Left lung (tissue), 10 donors: ENCODE results near the gene FAM13A. TPM values are rescaled to one million over a fixed set of nuclear protein-coding genes. Genes with fewer than 3 reads are reported as not detected.

Source experiments
- ATAC-seq: fragments of 200-7000 bp; cut with Tn5 transposase; one replicate; pipeline ENCODE4 v1.9.1; 2020; ENCODE audit warnings: moderate library complexity
- DNase-seq, 4 donors: peaks; one replicate each; pipeline ENCODE4 v3.0.0-alpha.2; 2013 to 2020
- H3K27ac ChIP-seq, 2 donors: fragments of 200-600 bp; sonication (generic) in 1 of 2; one replicate each; pipeline versions ENCODE4 v1.5.0 to v1.8.0; 2020 to 2021
- H3K27me3 ChIP-seq, 2 donors: fragments of 200-600 bp; sonication (generic) in 1 of 2; one replicate each; pipeline versions ENCODE4 v1.5.0 to v1.8.0; 2020 to 2021
- H3K36me3 ChIP-seq, 2 donors: fragments of 200-600 bp; sonication (generic) in 1 of 2; one replicate each; pipeline versions ENCODE4 v1.5.0 to v1.8.0; 2020 to 2021
- H3K4me1 ChIP-seq, 2 donors: fragments of 200-600 bp; one replicate each; pipeline ENCODE4 v1.8.0; 2021
- H3K4me3 ChIP-seq, 2 donors: fragments of 200-600 bp; sonication (generic) in 1 of 2; one replicate each; pipeline versions ENCODE4 v1.5.0 to v1.8.0; 2020 to 2021; ENCODE audit warnings: mild to moderate bottlenecking in 1 of 2
- H3K9me3 ChIP-seq, 2 donors: fragments of 200-600 bp; sonication (generic) in 1 of 2; one replicate each; pipeline versions ENCODE4 v1.5.0 to v1.8.0; 2020 to 2021
- intact Hi-C, 2 donors: fragments of 100-400 bp; cut with DNase I; formaldehyde crosslinking; loops; one replicate each; pipeline versions ENCODE4 v1.11.2 to v1.14.2; 2022
- polyA plus RNA-seq, 6 donors: library from polyadenylated mRNA; unstranded; fragments of 120-200 nt; gene quantifications; one replicate each; pipeline ENCODE4 v1.2.1, GENCODE V29; 2013; ENCODE audit not compliant: insufficient read length in 6 of 6
- total RNA-seq, 2 donors: library from RNA; stranded (reverse); fragmentation: NEBNext Ultra II Directional; extraction: Animal tissue kit (Norgen Biotek cat#: 25700); gene quantifications; one replicate each; pipeline ENCODE4 v1.2.1, GENCODE V29; 2021
- TF ChIP-seq, protein P1 (sequence below), 2 donors: fragments of 200-600 bp; sonication (generic) in 1 of 2; IDR thresholded peaks; one replicate each; pipeline versions ENCODE4 v1.5.0 to v1.8.0; 2021; ENCODE audit warnings: antibody characterized with exemption in 2 of 2
- donor health status: DM: no; HTN: yes; CAD: no.
- donor health status: DM: no; HTN: no; CAD: no.

FAM13A gene
- total and polyA plus RNA-seq, 8 donors, result 22.2 to 69.5 (median 52.2) TPM

DNA sequence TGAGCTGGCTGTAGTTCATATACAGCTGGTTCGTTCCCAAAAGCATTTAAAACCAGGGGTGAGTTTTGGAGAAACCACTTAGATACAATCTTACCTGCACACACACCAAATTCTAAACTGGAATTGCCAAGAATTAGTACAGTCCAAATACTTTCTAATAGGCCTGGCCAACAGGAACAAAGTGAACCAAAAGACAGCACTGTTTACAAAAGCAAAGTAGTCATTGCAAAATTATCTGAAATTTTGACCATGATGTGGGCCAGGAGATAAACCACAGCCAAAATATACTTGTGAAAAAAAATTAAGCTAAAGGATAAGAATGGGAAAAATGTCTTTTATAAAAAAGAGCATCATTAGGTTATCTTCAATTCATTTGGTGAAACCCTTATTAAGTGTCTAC is 321.4 kb downstream of the FAM13A start:
- Histone ChIP-seq H3K27me3 (no peaks in the 10 kb centered on the region), H3K4me1 (peaks cover 7 to 15% of the 10 kb centered on the region in 2 donors), H3K27ac (no peak overlapping the region), H3K4me3 (no peak overlapping the region), H3K9me3 (no peaks in the 10 kb centered on the region), H3K36me3 (peaks cover 0 to 28% of the 10 kb centered on the region in 2 donors)
- intact Hi-C loops, result no loop called here
- ATAC-seq (no peak), DNase-seq (no peak)
- TF ChIP-seq, protein P1, sequence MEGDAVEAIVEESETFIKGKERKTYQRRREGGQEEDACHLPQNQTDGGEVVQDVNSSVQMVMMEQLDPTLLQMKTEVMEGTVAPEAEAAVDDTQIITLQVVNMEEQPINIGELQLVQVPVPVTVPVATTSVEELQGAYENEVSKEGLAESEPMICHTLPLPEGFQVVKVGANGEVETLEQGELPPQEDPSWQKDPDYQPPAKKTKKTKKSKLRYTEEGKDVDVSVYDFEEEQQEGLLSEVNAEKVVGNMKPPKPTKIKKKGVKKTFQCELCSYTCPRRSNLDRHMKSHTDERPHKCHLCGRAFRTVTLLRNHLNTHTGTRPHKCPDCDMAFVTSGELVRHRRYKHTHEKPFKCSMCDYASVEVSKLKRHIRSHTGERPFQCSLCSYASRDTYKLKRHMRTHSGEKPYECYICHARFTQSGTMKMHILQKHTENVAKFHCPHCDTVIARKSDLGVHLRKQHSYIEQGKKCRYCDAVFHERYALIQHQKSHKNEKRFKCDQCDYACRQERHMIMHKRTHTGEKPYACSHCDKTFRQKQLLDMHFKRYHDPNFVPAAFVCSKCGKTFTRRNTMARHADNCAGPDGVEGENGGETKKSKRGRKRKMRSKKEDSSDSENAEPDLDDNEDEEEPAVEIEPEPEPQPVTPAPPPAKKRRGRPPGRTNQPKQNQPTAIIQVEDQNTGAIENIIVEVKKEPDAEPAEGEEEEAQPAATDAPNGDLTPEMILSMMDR (IDR thresholded peaks at IDR 0.05), result no peak

DNA sequence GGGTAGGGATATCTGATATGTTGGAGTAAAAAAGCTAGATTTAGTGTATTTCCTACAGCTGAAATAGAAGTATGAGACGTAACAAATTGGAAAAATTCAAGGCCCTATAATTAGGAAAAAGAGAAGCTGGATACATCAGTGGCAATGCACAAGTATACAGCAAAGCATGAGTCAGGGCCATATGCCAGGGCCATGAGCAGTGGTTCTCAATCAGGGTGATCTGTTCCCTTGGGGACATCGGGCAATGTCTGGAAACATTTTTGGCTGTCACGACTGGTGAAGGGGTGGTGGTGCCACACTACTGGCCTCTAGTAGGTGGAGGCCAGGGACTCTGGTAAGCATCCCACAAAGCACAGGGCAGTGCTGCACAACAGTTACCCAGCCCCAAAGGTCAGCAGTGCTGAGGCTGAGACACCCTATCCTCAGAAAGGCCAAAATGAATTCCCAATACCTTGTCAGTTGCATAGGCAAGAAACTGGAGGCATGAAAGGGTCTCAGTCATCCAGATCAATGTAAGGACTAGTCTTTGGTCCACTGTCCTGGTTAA is 322.5 kb downstream of the FAM13A start:
- DNase-seq (no peak), ATAC-seq (no peak)
- H3K36me3 ChIP-seq, result peaks cover 0 to 39% of the 10 kb centered on the region in 2 donors
- no peak overlapping the region for H3K27ac ChIP-seq
- no peak overlapping the region for H3K4me3 ChIP-seq
- H3K9me3 ChIP-seq, result no peaks in the 10 kb centered on the region
- TF ChIP-seq, protein P1 (IDR thresholded peaks at IDR 0.05), result no peak
- intact Hi-C loops, result no loop called here
- H3K27me3 ChIP-seq, result no peaks in the 10 kb centered on the region
- peaks cover 7 to 15% of the 10 kb centered on the region in 2 donors for H3K4me1 ChIP-seq

DNA sequence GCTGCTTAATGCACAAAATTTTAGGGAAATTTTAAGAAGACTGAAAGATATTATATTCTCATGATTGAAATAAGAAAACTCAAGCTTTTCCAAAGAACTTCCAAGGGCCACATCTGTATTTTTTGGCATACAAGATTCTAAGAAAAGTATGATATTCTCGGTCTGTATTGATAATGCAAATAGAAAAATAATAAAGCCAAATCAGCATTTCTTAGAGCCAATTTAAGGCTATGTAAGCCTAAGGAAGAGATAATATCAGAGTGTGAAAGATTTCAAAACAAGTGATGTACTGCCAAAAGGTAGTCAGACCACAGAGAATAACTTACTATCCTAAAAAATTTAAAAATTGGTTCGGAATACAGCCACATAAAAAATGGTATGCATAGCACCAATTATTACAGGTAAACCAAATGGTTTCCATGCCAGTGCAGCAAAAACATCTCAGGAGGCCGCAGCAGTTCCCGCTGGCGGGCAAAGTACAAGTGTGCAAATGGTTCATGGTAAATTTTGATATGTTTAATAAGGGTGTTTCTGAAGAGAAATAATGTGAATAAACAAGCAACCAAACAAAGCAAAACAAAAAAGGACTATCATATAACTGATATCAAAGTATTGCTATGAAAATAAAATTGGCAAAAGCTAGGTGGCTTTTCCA is 324.1 kb downstream of the FAM13A start:
- Histone ChIP-seq H3K27ac (no peak overlapping the region), H3K4me3 (no peak overlapping the region), H3K9me3 (no peaks in the 10 kb centered on the region), H3K36me3 (peaks cover 0 to 41% of the 10 kb centered on the region in 2 donors), H3K4me1 (peaks cover 5 to 10% of the 10 kb centered on the region in 2 donors), H3K27me3 (no peaks in the 10 kb centered on the region)
- intact Hi-C loops, result no loop called here
- DNase-seq (no peak), ATAC-seq (no peak)
- TF ChIP-seq, protein P1 (IDR thresholded peaks at IDR 0.05), result no peak

DNA sequence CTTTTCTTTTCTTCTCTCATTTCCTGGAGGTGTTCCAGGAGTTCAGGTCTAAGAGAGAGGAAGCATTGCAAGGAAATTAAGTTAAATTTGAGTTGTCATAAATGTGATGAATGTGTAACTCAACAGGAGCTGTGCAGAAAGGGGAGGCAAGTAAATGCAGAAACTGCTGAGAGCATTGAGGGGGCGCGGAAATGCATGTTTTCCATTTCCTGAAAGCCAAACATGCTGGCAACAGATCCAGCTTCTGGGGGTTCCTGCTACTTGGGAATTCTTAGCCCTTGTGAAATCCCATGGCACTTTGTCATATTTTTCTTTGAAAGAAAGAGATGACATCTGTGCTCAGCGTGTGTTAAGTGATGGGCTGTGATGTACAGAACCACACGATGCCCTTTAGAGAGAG is 325.6 kb downstream of the FAM13A start:
- Histone ChIP-seq H3K36me3 (peaks cover 0 to 51% of the 10 kb centered on the region in 2 donors), H3K4me1 (no peaks in the 10 kb centered on the region), H3K4me3 (no peak overlapping the region), H3K27me3 (no peaks in the 10 kb centered on the region), H3K9me3 (no peaks in the 10 kb centered on the region), H3K27ac (no peak overlapping the region)
- intact Hi-C loops, result no loop called here
- TF ChIP-seq, protein P1 (IDR thresholded peaks at IDR 0.05), result no peak
- DNase-seq (no peak), ATAC-seq (no peak)

DNA sequence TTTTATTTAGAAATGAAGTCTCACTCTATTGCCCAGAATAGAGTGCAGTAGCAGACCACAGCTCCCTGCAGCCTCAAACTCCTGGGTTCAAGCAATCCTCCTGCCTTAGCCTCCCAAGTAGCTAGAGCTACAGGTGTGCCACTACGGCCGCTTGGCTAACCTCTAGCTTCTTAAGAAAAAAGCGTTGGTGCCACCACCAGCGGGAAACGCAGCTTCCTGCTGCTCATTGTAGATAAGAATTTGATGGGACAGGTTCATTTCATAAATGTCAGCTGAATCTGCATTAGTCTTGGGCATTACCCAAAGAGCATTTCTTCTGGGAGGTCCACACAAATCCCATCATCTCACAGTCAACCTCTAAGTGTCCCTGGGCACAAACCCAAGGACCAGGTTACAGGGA is 326.2 kb downstream of the FAM13A start:
- TF ChIP-seq, protein P1 (IDR thresholded peaks at IDR 0.05), result no peak
- Histone ChIP-seq H3K4me3 (no peak overlapping the region), H3K36me3 (peaks cover 0 to 54% of the 10 kb centered on the region in 2 donors), H3K4me1 (no peaks in the 10 kb centered on the region), H3K9me3 (no peaks in the 10 kb centered on the region), H3K27ac (no peak overlapping the region), H3K27me3 (no peaks in the 10 kb centered on the region)
- ATAC-seq (no peak), DNase-seq (no peak)
- intact Hi-C loops, result no loop called here
